GM23338 (cell line): ENCODE measurements around the gene ELN. TPM values are rescaled to one million over a fixed set of nuclear protein-coding genes. Genes with fewer than 3 reads are reported as not detected.

Experiments
- ATAC-seq: fragments of 200-7000 bp; cut with Tn5 transposase; 3 replicates; pipeline ENCODE4 v1.9.1; 2020
- DNase-seq: peaks from one replicate; pipeline ENCODE4 v3.0.0-alpha.2; 2015; ENCODE audit warnings: low spot score
- H2AFZ ChIP-seq: fragments of 200-600 bp; sonication (generic); 2 replicates; pipeline ENCODE4 v1.8.0; 2016; ENCODE audit warnings: antibody characterized with exemption, mild to moderate bottlenecking, moderate library complexity
- H3F3A ChIP-seq: fragments of 200-600 bp; sonication (generic); replicated peaks from 2 replicates; pipeline ENCODE4 v1.8.0; 2017; ENCODE audit warnings: antibody characterized with exemption, mixed run types, low read depth
- H3K27ac ChIP-seq: fragments of 200-600 bp; sonication (generic); 2 replicates; pipeline ENCODE4 v1.6.1; 2016; ENCODE audit warnings: low read depth
- H3K27me3 ChIP-seq: fragments of 200-600 bp; sonication (generic); 2 replicates; pipeline ENCODE4 v1.8.0; 2016; ENCODE audit warnings: mild to moderate bottlenecking, mixed run types, moderate library complexity; ENCODE audit not compliant: insufficient read depth
- H3K36me3 ChIP-seq: fragments of 200-600 bp; sonication (generic); 2 replicates; pipeline ENCODE4 v1.8.0; 2016; ENCODE audit warnings: mild to moderate bottlenecking; ENCODE audit not compliant: insufficient read depth
- H3K4me1 ChIP-seq: fragments of 200-600 bp; sonication (generic); 2 replicates; pipeline ENCODE4 v1.8.0; 2016; ENCODE audit warnings: mild to moderate bottlenecking, moderate library complexity; ENCODE audit not compliant: insufficient read depth
- H3K4me2 ChIP-seq: fragments of 200-600 bp; sonication (generic); 2 replicates; pipeline ENCODE4 v1.7.1; 2017; ENCODE audit warnings: mixed run types
- H3K4me3 ChIP-seq: fragments of 200-600 bp; sonication (generic); 2 replicates; pipeline ENCODE4 v1.6.1; 2016; ENCODE audit warnings: mixed run types
- H3K79me2 ChIP-seq: fragments of 200-600 bp; sonication (generic); replicated peaks from 2 replicates; pipeline ENCODE4 v1.8.0; 2017; ENCODE audit warnings: mild to moderate bottlenecking; ENCODE audit not compliant: insufficient read depth
- H3K9me2 ChIP-seq: fragments of 200-600 bp; sonication (generic); 2 replicates; pipeline ENCODE4 v1.8.0; 2017; ENCODE audit not compliant: insufficient read depth
- H4K20me1 ChIP-seq: fragments of 200-600 bp; sonication (generic); replicated peaks from 2 replicates; pipeline ENCODE4 v1.8.0; 2017; ENCODE audit warnings: mild to moderate bottlenecking; ENCODE audit not compliant: insufficient read depth
- H3K27ac Mint-ChIP-seq: 2 replicates; pipeline ENCODE4 v1.8.0; 2020; ENCODE audit warnings: inconsistent platforms, mild to moderate bottlenecking, moderate library complexity, mixed read lengths
- H3K27me3 Mint-ChIP-seq: 3 replicates; pipeline ENCODE4 v1.8.0; 2022; ENCODE audit warnings: low read depth, mild to moderate bottlenecking, moderate library complexity, mixed read lengths, inconsistent platforms; ENCODE audit not compliant: insufficient read depth, poor library complexity
- H3K36me3 Mint-ChIP-seq: 3 replicates; pipeline ENCODE4 v1.8.0; 2021; ENCODE audit warnings: low read depth, mild to moderate bottlenecking, inconsistent platforms, moderate library complexity, mixed read lengths
- H3K4me1 Mint-ChIP-seq: 3 replicates; pipeline ENCODE4 v1.8.0; 2020; ENCODE audit warnings: mild to moderate bottlenecking, inconsistent platforms, mixed read lengths
- H3K4me3 Mint-ChIP-seq: 3 replicates; pipeline ENCODE4 v1.8.0; 2021; ENCODE audit warnings: moderate library complexity, mild to moderate bottlenecking, inconsistent platforms, mixed read lengths
- H3K9me3 Mint-ChIP-seq: 3 replicates; pipeline ENCODE4 v1.8.0; 2020; ENCODE audit warnings: moderate library complexity, mild to moderate bottlenecking, inconsistent platforms, mixed read lengths
- CREB1 ChIP-seq: fragments of 250-450 bp; sonication (Bioruptor Pico); IDR thresholded peaks from 2 replicates; pipeline ENCODE4 v1.5.0; 2020; ENCODE audit warnings: low read depth, mild to moderate bottlenecking, moderate library complexity
- ETS1 ChIP-seq: IDR thresholded peaks from 2 replicates; pipeline ENCODE4 v1.6.1; 2016; ENCODE audit warnings: antibody characterized with exemption
- EZH2phosphoT487 ChIP-seq: fragments of 200-600 bp; sonication (generic); IDR thresholded peaks from one replicate; pipeline ENCODE4 v1.8.1; 2018; ENCODE audit warnings: antibody characterized with exemption; ENCODE audit not compliant: unreplicated experiment
- JUNB ChIP-seq: IDR thresholded peaks from one replicate; pipeline ENCODE4 v1.6.1; 2016; ENCODE audit warnings: antibody characterized with exemption; ENCODE audit not compliant: unreplicated experiment
- NANOG ChIP-seq: IDR thresholded peaks from 2 replicates; pipeline ENCODE4 v1.6.1; 2016; ENCODE audit warnings: antibody characterized with exemption, borderline replicate concordance
- POLR2AphosphoS5 ChIP-seq: IDR thresholded peaks from 2 replicates; pipeline ENCODE4 v1.6.1; 2016; ENCODE audit warnings: antibody characterized with exemption, low read depth
- REST ChIP-seq: IDR thresholded peaks from one replicate; pipeline ENCODE4 v1.6.1; 2018; ENCODE audit warnings: antibody characterized with exemption; ENCODE audit not compliant: unreplicated experiment
- STAT1 ChIP-seq: IDR thresholded peaks from one replicate; pipeline ENCODE4 v1.6.1; 2016; ENCODE audit warnings: antibody characterized with exemption; ENCODE audit not compliant: unreplicated experiment
- ZNF114 ChIP-seq: fragments of 250-450 bp; sonication (Bioruptor Pico); IDR thresholded peaks from 2 replicates; pipeline ENCODE4 v1.5.0; 2020; ENCODE audit warnings: mild to moderate bottlenecking, moderate library complexity
- ZNF331 ChIP-seq: fragments of 250-450 bp; sonication (Bioruptor Pico); IDR thresholded peaks from 2 replicates; pipeline ENCODE4 v1.5.0; 2020; ENCODE audit warnings: low read depth, mild to moderate bottlenecking, moderate library complexity
- polyA plus RNA-seq: library from polyadenylated mRNA; unstranded; fragments of >200 nt; fragmentation: Nextera tagmentation; extraction: Ambion mirVana; gene quantifications from 2 replicates; pipeline ENCODE4 v1.2.1, GENCODE V29; 2016
- total RNA-seq: library from RNA; depleted of rRNA; stranded (reverse); fragments of >200 nt; shearing (Covaris generic); gene quantifications from 2 replicates; pipeline ENCODE4 v1.2.3, GENCODE V29; 2014
- TF ChIP-seq, protein P1 (sequence below), 2 experiments: fragments of 200-600 bp in 1 of 2; sonication (generic) in 1 of 2; conservative IDR thresholded peaks; 2 replicates each; pipeline versions ENCODE4 v1.5.1 to v1.6.1; 2016 to 2017; ENCODE audit warnings: antibody characterized with exemption in 2 of 2, low read depth in 2 of 2, mild to moderate bottlenecking in 2 of 2, moderate library complexity in 1 of 2

Gene ELN
- total and polyA plus RNA-seq, 2 experiments from 2014 or later, result 1.1 to 5.6 TPM

GRCh38 chr7:73981933-73982332 is 46.0 kb upstream of the ELN start:
- Histone ChIP-seq H3K4me1 (no peaks in the 10 kb centered on the region; the same call in 1 of the 2 replicates), H3K27me3 (no peaks in the 10 kb centered on the region), H3F3A (no peaks in the 10 kb centered on the region), H3K27ac (no peak overlapping the region), H2AFZ (no peak overlapping the region), H3K36me3 (no peaks in the 10 kb centered on the region), H3K4me3 (no peak overlapping the region), H3K4me2 (no peak overlapping the region), H4K20me1 (no peaks in the 10 kb centered on the region), H3K9me2 (no peaks in the 10 kb centered on the region), H3K79me2 (no peaks in the 10 kb centered on the region)
- H3K9me3 Mint-ChIP-seq, result no peaks in the 10 kb centered on the region
- no peaks in the 10 kb centered on the region; the same call in 2 of the 3 replicates for H3K4me1 Mint-ChIP-seq
- H3K27me3 Mint-ChIP-seq, result peaks cover 9% of the 10 kb centered on the region
- TF ChIP-seq POLR2AphosphoS5 (no peak), STAT1 (no peak), ZNF331 (CRISPR knock-in tag) (no peak), REST (no peak), ZNF114 (CRISPR knock-in tag) (no peak), NANOG (no peak), ETS1 (no peak), CREB1 (CRISPR knock-in tag) (no peak), EZH2phosphoT487 (no peak), JUNB (no peak)
- TF ChIP-seq, protein P1, sequence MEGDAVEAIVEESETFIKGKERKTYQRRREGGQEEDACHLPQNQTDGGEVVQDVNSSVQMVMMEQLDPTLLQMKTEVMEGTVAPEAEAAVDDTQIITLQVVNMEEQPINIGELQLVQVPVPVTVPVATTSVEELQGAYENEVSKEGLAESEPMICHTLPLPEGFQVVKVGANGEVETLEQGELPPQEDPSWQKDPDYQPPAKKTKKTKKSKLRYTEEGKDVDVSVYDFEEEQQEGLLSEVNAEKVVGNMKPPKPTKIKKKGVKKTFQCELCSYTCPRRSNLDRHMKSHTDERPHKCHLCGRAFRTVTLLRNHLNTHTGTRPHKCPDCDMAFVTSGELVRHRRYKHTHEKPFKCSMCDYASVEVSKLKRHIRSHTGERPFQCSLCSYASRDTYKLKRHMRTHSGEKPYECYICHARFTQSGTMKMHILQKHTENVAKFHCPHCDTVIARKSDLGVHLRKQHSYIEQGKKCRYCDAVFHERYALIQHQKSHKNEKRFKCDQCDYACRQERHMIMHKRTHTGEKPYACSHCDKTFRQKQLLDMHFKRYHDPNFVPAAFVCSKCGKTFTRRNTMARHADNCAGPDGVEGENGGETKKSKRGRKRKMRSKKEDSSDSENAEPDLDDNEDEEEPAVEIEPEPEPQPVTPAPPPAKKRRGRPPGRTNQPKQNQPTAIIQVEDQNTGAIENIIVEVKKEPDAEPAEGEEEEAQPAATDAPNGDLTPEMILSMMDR (conservative IDR thresholded peaks at IDR 0.05; ENCODE audit: low read depth in 2 of 2), result no peak
- no peak overlapping the region for H3K27ac Mint-ChIP-seq
- DNase-seq (no peak), ATAC-seq (no peak)
- no peaks in the 10 kb centered on the region for H3K36me3 Mint-ChIP-seq
- H3K4me3 Mint-ChIP-seq, result no peak overlapping the region
